K562 (cell line): Measurements from ENCODE around the gene RAB3GAP1. TPM values are rescaled to one million over a fixed set of nuclear protein-coding genes. Genes with fewer than 3 reads are reported as not detected.

Experiments used
- ATAC-seq: fragments of 200-7000 bp; cut with Tn5 transposase; 3 replicates; pipeline ENCODE4 v1.9.1; 2020; ENCODE audit warnings: moderate library complexity
- BruUV-seq: library from RNA; stranded (reverse); fragments of 400-500 nt; replicated peaks from 2 replicates; lab custom pipeline; 2021; lab: Mats Ljungman, UMichigan
- CTCF ChIA-PET: fragments of 300-600 bp; formaldehyde crosslinking; extraction: SDS; loops from one replicate; lab custom pipeline; 2021; ENCODE audit warnings: low intra/inter-chr PET ratio; lab: Yijun Ruan, JAX
- POLR2A ChIA-PET: fragments of 300-600, 350-650 bp; sonication (Branson Sonifier 250); formaldehyde crosslinking; extraction: SDS; loops from one replicate; lab custom pipeline; 2021; ENCODE audit warnings: antibody characterized with exemption, inconsistent platforms; lab: Yijun Ruan, JAX
- DNase-seq, 4 experiments: peaks; one replicate each; pipeline versions ENCODE4 v3.0.0 to v3.0.0-alpha.2; 2011 to 2018; ENCODE audit warnings: low spot score in 3 of 4, mixed read lengths in 3 of 4; ENCODE audit errors: extremely low read depth in 1 of 4
- FAIRE-seq: peaks from 2 replicates; lab custom pipeline; 2011; peaks lifted over from hg19 to GRCh38; lab: Jason Lieb, UNC
- H2AFZ ChIP-seq: 2 replicates; pipeline ENCODE4 v1.6.0; 2011; ENCODE audit warnings: low read depth, low read length, control low read depth, inconsistent platforms
- H3K27ac ChIP-seq: fragments of 200-600 bp; 3 replicates; pipeline ENCODE4 v1.8.0; 2011; ENCODE audit warnings: low read depth, mild to moderate bottlenecking, control low read depth, inconsistent platforms, low read length, moderate library complexity, mixed read lengths; ENCODE audit errors: extremely low read depth
- H3K27me3 ChIP-seq, 2 experiments: fragments of 300-600 bp in 1 of 2; 2 replicates in 1 of 2; 3 replicates in 1 of 2; pipeline versions ENCODE4 v1.6.0 to v1.8.0; 2011; ENCODE audit warnings: inconsistent platforms in 2 of 2, low read length in 2 of 2, mild to moderate bottlenecking in 1 of 2, mixed read lengths in 1 of 2, moderate library complexity in 1 of 2; ENCODE audit not compliant: control insufficient read depth in 2 of 2, insufficient read depth in 2 of 2
- H3K36me3 ChIP-seq: fragments of 300-600 bp; 3 replicates; pipeline ENCODE4 v1.8.0; 2011; ENCODE audit warnings: mild to moderate bottlenecking, low read length, inconsistent platforms; ENCODE audit not compliant: control insufficient read depth, insufficient read depth
- H3K4me1 ChIP-seq, 2 experiments: fragments of 200-600 bp in 1 of 2; replicated peaks in 1 of 2; 2 replicates in 1 of 2; 3 replicates in 1 of 2; pipeline versions ENCODE4 v1.5.1 to v1.8.0; 2011; ENCODE audit warnings: inconsistent platforms in 2 of 2, low read length in 2 of 2, mild to moderate bottlenecking in 1 of 2, mixed read lengths in 1 of 2, moderate library complexity in 1 of 2; ENCODE audit not compliant: control insufficient read depth in 2 of 2, insufficient read depth in 2 of 2
- H3K4me2 ChIP-seq: 2 replicates; pipeline ENCODE4 v1.6.1; 2011; ENCODE audit warnings: low read length, control low read depth, inconsistent platforms, mixed read lengths; ENCODE audit not compliant: insufficient read depth
- H3K4me3 ChIP-seq: fragments of 200-600 bp; sonication (generic), shearing (Covaris generic); 2 replicates; pipeline ENCODE4 v1.5.1; 2016; ENCODE audit warnings: control low read depth, inconsistent platforms
- H3K79me2 ChIP-seq: fragments of 200-600 bp; 3 replicates; pipeline ENCODE4 v1.8.0; 2011; ENCODE audit warnings: low read length, inconsistent platforms; ENCODE audit not compliant: control insufficient read depth, insufficient read depth
- H3K9ac ChIP-seq, 2 experiments: 2 replicates each; pipeline versions ENCODE4 v1.6.0 to v1.6.1; 2011; ENCODE audit warnings: low read depth in 2 of 2, low read length in 2 of 2, control low read depth in 1 of 2, inconsistent platforms in 1 of 2, mild to moderate bottlenecking in 1 of 2, mixed read lengths in 1 of 2; ENCODE audit not compliant: insufficient read depth in 1 of 2
- H3K9me1 ChIP-seq: one replicate; pipeline ENCODE4 v1.6.0; 2011; ENCODE audit warnings: inconsistent platforms, mild to moderate bottlenecking, low read length, moderate library complexity; ENCODE audit not compliant: control insufficient read depth, insufficient read depth
- H3K9me3 ChIP-seq: replicated peaks from 2 replicates; pipeline ENCODE4 v1.5.1; 2011; ENCODE audit warnings: low read depth, low read length, inconsistent platforms; ENCODE audit not compliant: control insufficient read depth, insufficient read depth
- H4K20me1 ChIP-seq: replicated peaks from 2 replicates; pipeline ENCODE4 v1.6.1; 2011; ENCODE audit warnings: low read length, inconsistent platforms, mixed read lengths; ENCODE audit not compliant: control insufficient read depth, insufficient read depth
- ARNT ChIP-seq, 2 experiments: fragments of 450-650 bp; IDR thresholded peaks; 2 replicates each; pipeline ENCODE4 v1.6.1; 2016; ENCODE audit warnings: mild to moderate bottlenecking in 1 of 2
- CREB3L1 ChIP-seq: fragments of 450-650 bp; IDR thresholded peaks from 2 replicates; pipeline ENCODE4 v1.6.1; 2014; ENCODE audit warnings: low read depth, mild to moderate bottlenecking, moderate library complexity, borderline replicate concordance
- HLTF ChIP-seq: fragments of 450-650 bp; IDR thresholded peaks from 2 replicates; pipeline ENCODE4 v1.6.1; 2016
- ILK ChIP-seq: fragments of 450-650 bp; IDR thresholded peaks from 2 replicates; pipeline ENCODE4 v1.6.1; 2016; ENCODE audit warnings: missing genetic modification characterization, low read depth, mild to moderate bottlenecking, missing compliant biosample characterization, moderate library complexity, borderline replicate concordance
- NCOA4 ChIP-seq: fragments of 450-650 bp; IDR thresholded peaks from 2 replicates; pipeline ENCODE4 v1.6.1; 2018; ENCODE audit warnings: mild to moderate bottlenecking; ENCODE audit not compliant: partially characterized antibody
- POLR2H ChIP-seq: IDR thresholded peaks from 2 replicates; pipeline ENCODE4 v1.6.1; 2016; ENCODE audit warnings: missing genetic modification characterization, low read depth, mild to moderate bottlenecking, control low read depth, missing compliant biosample characterization, moderate library complexity
- RFX5 ChIP-seq: IDR thresholded peaks from 2 replicates; pipeline ENCODE4 v1.6.1; 2011; ENCODE audit warnings: low read depth, mild to moderate bottlenecking, improper control_type of control experiment, low read length
- RHOXF2B ChIP-seq: fragments of 250-450 bp; sonication (Bioruptor Pico); conservative IDR thresholded peaks from 2 replicates; pipeline ENCODE4 v1.5.1; 2021
- TFE3 ChIP-seq: fragments of 450-650 bp; formaldehyde crosslinking; IDR thresholded peaks from 2 replicates; pipeline ENCODE4 v1.4.0; 2020; ENCODE audit warnings: mild to moderate bottlenecking, mixed read lengths
- ZNF551 ChIP-seq: fragments of 250-450 bp; sonication (Bioruptor Pico); IDR thresholded peaks from 2 replicates; pipeline ENCODE4 v1.5.0; 2021; ENCODE audit warnings: mild to moderate bottlenecking, moderate library complexity
- ZNF57 ChIP-seq: fragments of 450-650 bp; formaldehyde crosslinking; IDR thresholded peaks from 2 replicates; pipeline ENCODE4 v1.4.0; 2020; ENCODE audit warnings: mild to moderate bottlenecking, moderate library complexity
- ZNF655 ChIP-seq: fragments of 250-450 bp; sonication (Bioruptor Pico); IDR thresholded peaks from 2 replicates; pipeline ENCODE4 v1.5.0; 2021
- ZNF668 ChIP-seq: fragments of 250-450 bp; sonication (Bioruptor Pico); IDR thresholded peaks from 2 replicates; pipeline ENCODE4 v1.8.0; 2022; ENCODE audit warnings: mild to moderate bottlenecking, inconsistent platforms
- ZNF76 ChIP-seq: fragments of 250-450 bp; sonication (Bioruptor Pico); IDR thresholded peaks from 2 replicates; pipeline ENCODE4 v1.4.0; 2020; ENCODE audit warnings: mild to moderate bottlenecking, moderate library complexity, borderline replicate concordance
- WGBS: fragments of 100-300 bp; shearing (Covaris generic); methylation state at CpG from one replicate; pipeline ENCODE4 v1.1.6; 2016; ENCODE audit warnings: low coverage, mixed read lengths; ENCODE audit not compliant: insufficient coverage; ENCODE audit errors: missing lambda C conversion rate; 5-methylcytosine and 5-hydroxymethylcytosine counted together
- in situ Hi-C: fragments of 300-500 bp; cut with MboI; formaldehyde crosslinking; loops from 4 replicates; pipeline ENCODE4 v1.15.0; 2018; ENCODE audit warnings: inconsistent platforms, mixed read lengths
- intact Hi-C: fragments of 100-400 bp; cut with micrococcal nuclease; formaldehyde crosslinking; loops from 2 replicates; pipeline ENCODE4 v1.14.2; 2022
- polyA plus RNA-seq, 8 experiments: library from polyadenylated mRNA; depleted of rRNA in 4 of 8; stranded (reverse) in 5 of 8; unstranded in 3 of 8; fragments of >200 nt; fragmentation: Nextera tagmentation in 2 of 8; fragmentation: Illumina TruSeq in 1 of 8; extraction: Ambion mirVana in 2 of 8; extraction: Trizol in 1 of 8; gene quantifications; 2 replicates each; pipeline versions ENCODE4 v1.2.1 to v1.2.3, GENCODE V29; 2011 to 2014; ENCODE audit warnings: inconsistent platforms in 1 of 8, missing spikeins in 1 of 8
- total RNA-seq, 7 experiments: library from RNA; depleted of rRNA in 6 of 7; stranded (reverse); fragments of >200 nt in 6 of 7; fragmentation: Illumina TruSeq in 2 of 7; extraction: Trizol in 2 of 7; gene quantifications; 2 replicates each; pipeline versions ENCODE4 v1.2.1 to v1.2.3, GENCODE V29; 2011 to 2021; ENCODE audit warnings: low replicate concordance in 1 of 7

The RAB3GAP1 gene
- total and polyA plus RNA-seq, 9 of the 15 experiments (the other 6 are each of a cell fraction or from before 2014, with no cell fraction given): 15.5 to 48.6 (median 33.0) TPM

- no peak for TF ChIP-seq ARNT (IDR thresholded peaks at IDR 0.05)
Measured at GRCh38 chr2:135022952-135023880, 28.9 kb upstream of the RAB3GAP1 start (continued).

GRCh38 chr2:135023886-135024485, 28.1 kb upstream of the RAB3GAP1 start:
- BruUV-seq: no TSS peak
- in situ Hi-C loops: no loop called here
- ChIA-PET CTCF (no interaction called here), POLR2A (interaction anchor here (0.8 kb wide), 1 partner anchor 18 kb away, joined by 3 read pairs; no protein-coding TSS in a partner anchor)
- FAIRE-seq (no peak), DNase-seq (no peak), ATAC-seq (no peak)
- no peak overlapping the region for H3K27ac ChIP-seq
- no peak overlapping the region for H3K4me2 ChIP-seq
- H3K4me1 ChIP-seq: no peaks in the 10 kb centered on the region
- H3K9me3 ChIP-seq: no peaks in the 10 kb centered on the region
- no peak overlapping the region for H3K9ac ChIP-seq
- intact Hi-C loops: no loop called here
- WGBS: 7% methylated on average over 5 of the region's 5 CpGs
- H4K20me1 ChIP-seq: no peaks in the 10 kb centered on the region
- peaks cover 0 to 4% of the 10 kb centered on the region in 2 experiments; a peak in 2 of 5 replicates for H3K27me3 ChIP-seq
- no peak overlapping the region for H3K4me3 ChIP-seq
- H3K36me3 ChIP-seq: no peaks in the 10 kb centered on the region
- no peaks in the 10 kb centered on the region for H3K9me1 ChIP-seq
- H3K79me2 ChIP-seq: no peaks in the 10 kb centered on the region
- H2AFZ ChIP-seq: no peak overlapping the region
- no peak for TF ChIP-seq HLTF
- TF ChIP-seq ZNF76: no peak
- TF ChIP-seq RHOXF2B (CRISPR knock-in tag): no peak
- no peak for TF ChIP-seq RFX5
- no peak for TF ChIP-seq ZNF551 (CRISPR knock-in tag)
- TF ChIP-seq TFE3 (CRISPR knock-in tag): no peak
- no peak for TF ChIP-seq ZNF655 (CRISPR knock-in tag)
- no peak for TF ChIP-seq POLR2H
- no peak for TF ChIP-seq ILK
- TF ChIP-seq ZNF57 (CRISPR knock-in tag): no peak
- no peak for TF ChIP-seq CREB3L1
- no peak for TF ChIP-seq ZNF668 (CRISPR knock-in tag)
- TF ChIP-seq NCOA4: no peak
